GM18868 (cell line): ENCODE results near the gene DMRT2.

ENCODE experiments used
- ATAC-seq: cut with Tn5 transposase; IDR thresholded peaks from one replicate; pipeline ENCODE4 v1.9.1; 2021; ENCODE audit warnings: mild to moderate bottlenecking, moderate library complexity; ENCODE audit not compliant: unreplicated experiment

DMRT2 gene

DNA sequence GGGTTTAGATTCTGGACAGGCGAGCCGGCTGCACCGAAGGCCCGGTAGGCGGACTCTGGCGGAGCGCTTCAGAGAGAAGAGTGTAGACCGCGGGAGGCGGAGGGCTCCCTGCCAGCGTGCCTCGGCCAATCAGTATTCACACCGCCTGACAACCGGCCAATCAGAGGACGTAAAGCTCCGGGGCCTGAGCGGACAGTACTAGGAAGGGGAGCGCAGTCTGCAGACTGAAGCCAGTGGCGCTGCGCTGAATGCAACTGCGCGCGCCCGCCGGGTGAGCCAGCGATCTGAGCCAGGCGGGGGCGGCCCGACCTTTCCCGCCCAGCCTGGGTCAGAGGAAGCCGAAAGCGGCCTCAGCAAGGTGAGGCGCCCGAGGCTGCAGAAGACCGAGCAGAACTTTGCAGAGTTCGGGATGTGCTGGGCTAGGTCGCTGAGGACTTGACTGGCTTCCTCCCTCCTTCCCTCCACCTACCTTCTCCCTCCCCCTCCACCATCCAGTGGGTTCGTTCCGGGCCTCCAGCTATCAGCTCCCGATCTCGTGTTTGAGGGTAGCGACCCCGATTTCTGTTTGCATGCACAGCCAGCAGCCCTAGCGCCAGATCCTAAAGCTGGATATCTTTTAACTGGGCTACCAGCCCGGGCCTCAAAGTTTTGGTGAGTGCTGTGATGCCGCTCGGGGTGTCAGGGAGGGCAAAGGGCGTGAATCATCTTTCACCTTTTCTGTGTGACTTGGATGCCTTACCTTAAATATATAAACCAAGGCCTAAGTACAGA, at the start of gene DMRT2:
TSS of gene DMRT2 (plus strand) at position 233 of the 771 bp plus-strand sequence. CDS start 1,257 bp downstream, outside the sequence.
- ATAC-seq = peak; percentile 72

DNA sequence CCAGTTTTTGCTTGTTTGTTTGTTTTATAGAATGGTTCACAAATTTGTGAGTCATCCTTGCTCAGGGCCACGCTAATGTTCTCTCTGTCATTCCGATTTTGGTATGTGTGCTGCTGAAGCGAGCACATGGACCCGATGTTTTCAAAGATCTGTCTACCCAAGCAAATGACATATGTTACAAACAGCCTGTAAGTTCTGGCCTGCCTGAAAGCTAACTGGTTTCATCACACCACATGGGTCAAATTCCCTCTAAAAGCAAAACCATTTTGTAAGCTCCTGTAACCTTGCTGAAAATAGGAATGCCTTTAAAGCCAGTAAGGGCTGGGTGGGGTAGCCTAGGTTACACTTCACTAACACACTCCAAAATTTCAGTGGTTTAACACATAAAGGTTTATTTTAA, 48.3 kb upstream of the DMRT2 start:
- ATAC-seq = no peak

DNA sequence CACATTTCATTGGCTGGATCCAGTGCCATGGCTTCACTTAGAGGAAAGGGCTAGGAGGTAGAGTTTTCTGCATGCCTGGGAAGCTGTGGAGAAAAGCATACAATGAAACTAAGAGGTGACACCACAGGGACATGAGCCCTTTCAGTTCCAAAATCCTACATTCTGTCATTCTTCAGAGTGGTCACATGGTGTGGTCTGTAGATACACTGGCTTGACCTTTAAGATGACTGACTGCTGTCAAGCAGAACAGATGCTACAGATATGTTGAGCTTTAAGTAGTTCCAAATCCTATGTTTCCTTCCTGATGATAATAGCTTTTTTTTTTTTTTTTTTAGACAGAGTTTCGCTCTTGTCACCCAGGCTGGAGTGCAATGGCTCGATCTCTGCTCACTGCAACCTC, 47.5 kb upstream of the DMRT2 start:
- ATAC-seq = peak; percentile 59

DNA sequence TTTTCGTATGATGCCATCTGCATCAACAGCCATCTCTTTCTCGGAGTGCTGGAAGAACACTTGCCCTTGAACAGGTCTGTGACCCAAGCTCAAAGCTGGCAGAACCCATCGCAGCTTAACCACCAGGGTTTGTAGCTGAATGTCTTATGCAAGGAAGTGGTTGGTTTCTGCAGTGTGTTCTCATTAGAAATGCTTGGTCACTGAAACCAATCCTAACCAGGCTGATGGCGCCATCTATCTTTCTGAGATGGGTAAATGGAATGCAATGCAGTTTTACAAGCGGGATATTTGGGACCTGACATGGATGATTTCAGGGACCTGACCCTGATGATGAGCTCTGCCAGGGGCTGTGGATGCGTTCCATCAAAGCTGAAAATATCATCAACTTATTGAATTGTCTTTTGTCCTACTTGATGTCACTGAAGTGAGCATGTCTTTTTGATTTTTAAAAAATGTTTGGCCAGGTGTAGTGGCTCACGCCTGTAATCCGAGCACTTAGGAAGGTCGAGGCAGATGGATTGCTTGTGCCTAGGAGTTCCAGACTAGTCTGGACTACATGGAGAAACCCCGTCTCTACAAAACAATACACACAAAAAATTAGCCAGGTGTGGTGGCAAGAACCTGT, 45.0 kb upstream of the DMRT2 start:
- peak; percentile 57 for ATAC-seq

DNA sequence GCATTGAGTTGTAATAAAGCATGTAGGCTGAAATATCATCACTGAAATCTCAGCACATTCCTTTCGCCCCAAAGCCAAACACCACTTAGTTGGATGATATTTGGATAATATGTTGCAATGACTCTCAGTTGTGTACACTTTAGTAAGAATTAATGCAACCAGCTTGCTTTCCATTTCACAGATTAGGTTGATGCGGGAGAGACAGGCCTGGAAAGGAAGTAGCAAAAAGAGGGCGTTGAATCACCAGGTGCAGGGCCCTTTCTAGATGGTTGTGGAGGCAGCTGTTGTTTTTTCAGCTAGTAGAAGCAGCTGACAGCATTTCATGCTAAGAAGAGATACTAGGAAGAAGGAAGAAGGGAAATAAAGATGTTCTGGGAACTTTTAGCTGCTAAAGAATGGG, 42.8 kb upstream of the DMRT2 start:
- ATAC-seq = no peak

DNA sequence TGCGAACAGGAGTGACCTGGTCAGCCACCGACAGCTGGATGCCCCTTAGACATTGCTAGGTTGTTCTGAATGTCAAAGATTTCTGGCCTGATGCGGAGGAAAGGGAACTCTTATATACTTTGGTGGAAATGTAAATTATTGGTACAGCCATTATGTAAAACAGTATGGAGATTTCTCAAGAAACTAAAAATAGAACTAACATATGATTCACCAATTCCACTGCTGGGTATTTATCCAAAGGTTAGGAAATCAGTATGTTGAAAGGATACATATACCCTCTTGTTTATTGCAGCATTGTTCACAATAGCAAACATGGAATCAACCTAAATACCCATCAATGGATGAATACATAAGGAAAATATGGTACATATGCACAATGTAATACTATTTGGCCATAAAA, 41.9 kb upstream of the DMRT2 start:
- no peak for ATAC-seq

DNA sequence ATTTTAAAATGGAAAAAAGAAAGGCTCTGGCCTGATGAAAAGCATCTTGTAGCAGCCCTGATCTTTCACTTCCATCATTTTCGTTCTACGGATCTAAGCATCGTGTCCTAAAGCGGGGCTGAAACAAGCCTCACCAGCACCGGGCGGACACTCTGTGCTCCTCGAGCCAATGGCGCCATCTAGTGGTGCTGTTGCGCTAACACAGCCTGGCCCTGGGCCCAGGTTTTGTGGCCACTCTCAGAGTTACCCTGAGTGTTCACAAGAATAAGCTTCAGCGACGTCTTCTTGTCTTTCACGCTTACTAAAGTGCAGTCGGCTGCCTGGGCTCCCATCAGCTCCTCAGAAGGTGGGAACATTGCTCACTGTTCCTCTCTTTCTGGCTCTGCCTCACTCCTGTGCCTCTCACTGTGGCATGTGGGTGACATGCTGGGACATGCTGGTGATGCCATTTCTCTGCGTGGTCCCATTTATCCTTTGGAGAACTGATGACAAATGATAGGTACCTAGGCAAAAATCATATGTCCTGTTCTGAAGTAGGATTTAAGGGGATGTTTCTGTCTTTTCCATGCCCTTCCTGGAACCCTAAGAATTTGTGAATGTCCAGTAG, 41.0 kb upstream of the DMRT2 start:
- ATAC-seq = peak; percentile 94

DNA sequence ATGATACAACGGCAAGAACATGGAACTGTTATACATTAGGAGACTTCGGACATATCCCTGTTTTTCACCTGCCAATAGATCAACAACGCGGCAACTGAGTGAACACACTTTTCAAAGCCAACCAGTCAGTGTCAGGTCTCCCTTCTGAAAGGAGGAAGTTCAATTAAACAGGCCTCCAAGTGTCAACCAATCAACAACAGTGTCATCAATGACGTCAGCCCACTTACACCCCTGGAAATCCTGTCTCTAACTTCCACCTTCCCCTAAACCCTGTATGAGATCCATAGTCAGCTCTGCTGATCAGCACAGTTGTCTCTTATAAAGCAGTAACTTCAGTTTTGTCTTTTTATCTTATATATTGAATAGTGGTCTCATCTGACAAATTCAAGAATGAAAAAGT, 37.1 kb upstream of the DMRT2 start:
- ATAC-seq = no peak

DNA sequence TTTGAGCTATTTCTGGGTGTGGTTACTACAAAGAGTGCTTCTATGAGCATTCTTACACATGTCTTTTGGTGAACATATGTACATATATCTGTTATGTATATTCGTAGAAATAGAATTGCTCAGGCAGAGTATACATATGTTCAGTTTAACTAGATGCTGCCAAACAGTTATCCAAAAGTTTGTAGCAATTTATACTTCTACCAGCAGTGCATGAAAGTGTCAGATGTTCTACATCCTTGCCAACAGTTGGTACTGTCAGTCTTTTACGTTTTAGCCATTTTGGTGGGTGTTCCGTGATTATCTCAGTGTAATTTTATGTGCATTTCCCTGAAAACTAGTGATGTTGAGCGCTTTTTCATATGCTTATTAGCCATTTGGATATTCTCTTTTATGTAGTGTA, 35.9 kb upstream of the DMRT2 start:
- no peak for ATAC-seq

DNA sequence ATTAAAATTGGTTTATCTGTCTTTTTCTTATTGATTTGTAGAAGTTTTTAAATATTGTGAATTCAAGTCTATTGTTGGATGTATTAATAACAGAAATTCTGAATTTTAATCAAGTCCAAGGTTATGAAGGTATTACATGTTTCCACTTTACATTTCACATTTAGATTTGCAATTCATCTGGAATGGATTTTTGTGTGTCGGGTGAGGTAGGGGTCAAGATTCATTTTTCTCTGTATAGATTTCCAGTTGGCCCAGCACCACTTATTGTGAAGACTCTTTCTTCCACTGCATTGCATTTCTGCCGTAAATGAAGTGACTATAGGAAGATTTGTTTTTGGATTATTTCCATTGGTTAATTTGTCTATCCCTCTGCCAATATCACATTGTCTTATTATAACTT, 35.5 kb upstream of the DMRT2 start:
- no peak for ATAC-seq

DNA sequence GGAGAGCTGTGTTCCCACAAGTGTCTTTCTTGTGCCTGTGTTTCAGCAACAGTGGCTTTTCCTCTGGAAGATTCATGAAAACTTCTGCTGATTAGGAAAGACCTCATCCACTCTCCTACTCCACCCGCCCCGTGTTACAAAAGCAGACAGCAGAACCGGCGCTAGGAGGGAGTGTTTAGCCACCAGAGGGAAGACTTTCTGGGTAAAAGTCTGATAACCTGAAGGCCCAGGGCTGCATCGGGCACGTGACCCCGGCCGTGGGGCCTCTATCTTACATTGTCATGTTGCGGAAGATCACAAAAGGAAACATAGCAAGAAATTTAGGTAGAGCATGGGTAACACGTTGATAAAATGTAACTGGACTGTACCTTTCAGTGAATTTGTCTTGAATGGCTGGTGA, 32.0 kb upstream of the DMRT2 start:
- ATAC-seq = peak; percentile 72

DNA sequence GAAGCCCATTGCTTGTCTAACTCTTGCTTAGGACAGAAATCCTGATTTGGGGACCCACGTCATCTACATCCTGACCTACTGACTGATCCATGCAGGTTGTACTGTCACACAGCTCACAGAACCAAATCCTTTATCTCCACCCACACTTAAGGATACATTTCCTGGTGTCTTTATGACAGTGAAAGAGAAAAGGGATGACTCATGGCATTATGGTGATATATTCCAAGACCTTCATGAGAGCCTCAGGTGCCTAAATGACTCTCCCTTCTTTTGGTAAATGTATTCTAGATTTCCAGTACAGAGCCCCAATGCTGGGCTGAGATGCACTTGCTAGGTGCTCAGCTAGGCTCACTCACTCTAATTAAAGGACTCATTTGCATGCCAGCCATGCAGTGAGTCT, 26.0 kb upstream of the DMRT2 start:
- no peak for ATAC-seq

DNA sequence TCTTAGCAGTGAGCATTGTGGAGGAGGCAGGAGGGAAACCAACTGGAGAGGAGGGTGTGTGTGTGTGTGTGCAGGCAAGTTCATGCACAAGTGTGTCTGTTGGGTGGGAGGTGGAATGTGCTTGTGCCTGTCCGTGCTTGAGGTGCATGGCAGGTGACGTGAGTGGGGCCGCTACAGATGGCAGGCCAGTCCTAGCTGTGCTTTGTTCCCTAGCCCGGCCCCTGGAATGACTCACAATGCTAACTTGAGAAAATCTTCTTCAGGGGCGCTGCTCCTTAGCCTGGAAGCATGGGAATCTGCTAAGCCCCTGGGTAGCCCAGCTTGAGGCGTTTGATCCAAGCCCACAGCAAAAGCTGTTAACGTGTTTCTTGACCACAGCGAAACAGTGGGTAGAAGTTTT, 25.0 kb upstream of the DMRT2 start:
- no peak for ATAC-seq

DNA sequence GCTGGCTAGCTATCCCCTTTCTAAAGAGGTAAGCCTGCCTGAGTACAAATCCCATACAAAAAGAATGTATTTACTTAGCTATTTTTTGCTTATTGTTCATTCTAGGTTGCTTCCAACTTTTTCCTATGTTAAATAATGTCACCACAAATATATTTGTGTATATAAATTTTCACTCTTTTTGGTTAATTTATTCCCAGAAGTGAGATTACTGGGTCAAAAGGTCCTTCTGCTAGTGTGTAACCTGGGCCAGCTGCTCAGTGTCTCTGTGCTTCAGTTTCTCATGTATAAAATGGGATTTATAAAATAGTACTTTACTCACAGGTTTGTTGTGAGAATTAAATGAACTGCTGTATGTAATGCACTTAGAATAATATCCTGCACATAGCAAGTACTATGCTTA, 23.9 kb upstream of the DMRT2 start:
- no peak for ATAC-seq

DNA sequence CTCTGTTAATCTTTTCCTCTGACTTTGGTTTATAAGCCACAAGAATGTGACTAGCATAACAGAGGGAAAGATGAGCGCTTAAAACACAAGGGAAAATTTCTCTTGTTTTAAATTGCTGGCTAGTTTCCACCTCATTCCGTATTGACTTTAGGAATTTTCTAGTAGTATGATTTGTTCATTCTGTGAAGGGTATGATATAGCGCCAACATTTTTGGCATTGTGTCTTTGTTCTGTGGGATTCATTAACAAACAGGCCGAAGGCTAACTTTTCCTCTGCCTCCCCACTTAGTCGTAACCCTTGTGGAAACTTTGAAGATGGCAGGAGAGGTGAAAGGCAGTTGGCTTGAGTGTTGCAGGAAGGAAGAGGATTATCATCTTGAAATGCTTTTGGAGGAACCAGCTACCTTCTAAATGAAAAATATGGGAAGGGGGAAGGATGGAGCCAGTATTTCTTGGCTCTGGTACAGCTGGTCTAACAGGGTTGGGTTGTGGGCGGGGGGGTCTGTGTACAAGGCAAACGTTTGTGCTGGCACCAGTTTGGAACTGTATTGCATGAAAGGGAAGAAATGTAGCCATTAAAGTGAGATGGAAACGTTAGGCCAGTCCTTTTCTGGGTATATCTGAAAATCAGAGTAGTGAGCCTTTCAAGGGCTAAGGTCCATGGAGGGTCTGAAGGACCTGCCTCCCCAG, 21.5 kb upstream of the DMRT2 start:
- ATAC-seq = no peak

DNA sequence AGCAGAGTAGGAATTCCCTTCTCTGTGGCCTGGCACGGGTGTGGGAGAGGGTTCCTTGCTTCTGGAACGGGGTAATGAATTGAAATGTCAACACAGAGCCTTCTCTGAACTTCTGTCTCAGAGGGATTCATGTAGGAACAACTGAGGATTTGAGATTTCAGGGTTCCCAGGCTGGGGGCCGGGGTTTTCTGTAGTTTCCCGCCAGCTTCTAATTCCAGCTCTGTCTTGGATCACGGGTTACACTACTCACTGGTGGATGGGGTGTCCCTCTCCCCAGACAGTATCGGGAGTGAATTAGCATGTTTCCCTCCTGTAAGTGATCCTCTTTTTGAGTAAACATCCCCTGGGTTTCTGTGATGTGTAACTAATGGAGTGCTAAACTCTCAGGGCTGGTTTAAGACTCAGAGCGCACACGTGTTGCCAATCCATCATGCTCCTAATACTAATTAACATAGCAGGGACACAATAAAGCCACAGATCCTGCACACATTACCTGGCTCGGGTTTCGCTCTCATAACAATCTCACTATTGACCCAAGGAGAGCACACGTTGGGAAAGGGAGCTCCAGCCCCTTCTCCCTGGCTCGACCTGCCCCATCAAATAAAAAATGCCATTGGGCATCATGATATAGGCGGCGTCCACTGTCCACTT, 18.1 kb upstream of the DMRT2 start:
- no peak for ATAC-seq

DNA sequence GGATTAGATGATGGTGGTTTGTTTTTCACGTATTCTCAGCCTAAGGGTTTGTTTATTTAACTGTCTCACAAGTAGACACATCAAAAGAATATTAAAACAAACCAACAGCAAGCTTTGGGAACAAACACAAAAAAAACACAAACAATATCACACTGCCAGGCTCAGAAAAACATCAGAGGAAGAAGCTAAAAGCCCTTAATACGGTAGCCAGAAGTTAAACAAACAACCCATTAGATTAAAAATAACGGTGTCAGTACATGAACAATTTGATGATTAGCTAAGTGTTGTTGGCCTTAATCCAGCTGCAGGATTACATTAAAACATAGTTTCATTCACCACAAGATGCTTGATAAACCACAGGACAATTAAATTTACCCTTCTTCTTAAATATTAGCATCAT, 15.9 kb upstream of the DMRT2 start:
- ATAC-seq = no peak

DNA sequence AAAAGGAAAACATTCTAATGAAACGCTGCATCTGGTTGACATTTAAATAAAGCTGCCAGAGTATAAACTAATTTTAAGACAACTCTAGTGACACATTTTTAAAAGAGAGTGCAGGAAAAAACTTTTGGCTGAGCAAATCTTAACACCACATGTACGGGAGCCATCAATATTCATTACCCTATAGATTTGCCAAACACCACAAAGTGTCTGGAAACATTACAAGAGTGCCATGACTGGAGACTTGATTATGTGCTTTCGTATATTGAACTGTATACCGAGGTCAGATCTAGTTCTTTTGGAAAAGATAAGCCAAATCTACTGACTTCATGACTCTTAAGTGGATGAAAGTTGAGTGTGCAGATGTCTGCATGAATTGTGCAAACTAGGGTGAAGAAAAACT, 10.6 kb upstream of the DMRT2 start:
- ATAC-seq = no peak

DNA sequence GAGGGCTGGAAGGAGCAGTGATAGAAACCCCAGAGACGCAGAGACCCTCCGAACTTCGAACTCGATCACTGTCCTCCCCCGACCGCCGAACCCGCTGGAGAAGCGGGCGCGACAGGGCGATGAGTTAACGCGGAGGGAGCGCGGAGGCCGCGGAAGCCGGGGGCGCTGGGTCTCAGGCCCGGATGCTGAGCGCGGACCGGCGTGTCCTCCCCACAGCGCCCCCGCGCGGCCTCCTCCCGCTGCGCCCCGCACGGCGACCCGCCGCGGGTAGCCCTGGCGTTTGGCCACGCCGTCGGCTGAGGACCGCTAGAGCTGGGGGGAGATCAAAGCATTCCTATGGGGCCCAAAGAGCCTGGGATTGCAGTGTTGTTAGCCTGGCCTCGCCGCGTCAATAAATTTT, 7.7 kb upstream of the DMRT2 start:
- ATAC-seq = no peak

DNA sequence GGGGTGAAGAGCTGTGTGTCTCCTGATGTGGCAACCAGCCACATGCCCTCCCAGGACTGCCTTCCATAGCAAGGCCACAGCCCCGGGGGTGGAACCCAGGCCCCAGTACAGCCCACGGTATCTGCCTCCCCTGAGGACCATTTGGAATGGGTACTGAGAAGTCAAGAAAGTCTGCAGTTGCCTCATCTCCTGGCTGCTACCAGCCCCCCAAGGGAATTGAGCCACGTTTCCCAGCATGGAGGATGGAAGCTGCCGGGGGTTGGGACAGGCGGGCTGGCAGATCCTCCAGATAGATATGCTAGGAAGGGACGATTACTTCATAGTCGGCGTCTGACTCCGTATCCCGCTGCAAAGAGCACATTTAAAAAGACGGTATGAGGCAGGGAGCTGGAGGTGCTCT, 5.5 kb upstream of the DMRT2 start:
- no peak for ATAC-seq
